H9 (cell line): ENCODE data around the gene PPP1R12B. TPM values are rescaled to one million over a fixed set of nuclear protein-coding genes. Genes with fewer than 3 reads are reported as not detected.

Source experiments
- DNase-seq: peaks from one replicate; pipeline ENCODE4 v3.0.0-alpha.2; 2017
- H2AFZ ChIP-seq: one replicate; pipeline ENCODE4 v1.6.1; 2013; ENCODE audit warnings: mild to moderate bottlenecking, low read length, control low read depth, moderate library complexity
- H2AK5ac ChIP-seq: 2 replicates; pipeline ENCODE4 v1.6.1; 2013; ENCODE audit warnings: low read length, control low read depth, mixed read lengths; ENCODE audit not compliant: insufficient read length
- H2BK120ac ChIP-seq: one replicate; pipeline ENCODE4 v1.6.1; 2013; ENCODE audit warnings: low read depth, mild to moderate bottlenecking, low read length, control low read depth, inconsistent platforms; ENCODE audit not compliant: poor library complexity, severe bottlenecking
- H2BK12ac ChIP-seq: 2 replicates; pipeline ENCODE4 v1.6.1; 2013; ENCODE audit warnings: low read length, control low read depth, mixed read lengths, low read depth; ENCODE audit not compliant: insufficient read length
- H2BK15ac ChIP-seq: 2 replicates; pipeline ENCODE4 v1.6.1; 2013; ENCODE audit warnings: low read depth, low read length, control low read depth
- H2BK20ac ChIP-seq: one replicate; pipeline ENCODE4 v1.6.1; 2013; ENCODE audit warnings: low read depth, mild to moderate bottlenecking, low read length, control low read depth, inconsistent platforms; ENCODE audit not compliant: poor library complexity, severe bottlenecking
- H2BK5ac ChIP-seq: 2 replicates; pipeline ENCODE4 v1.6.1; 2013; ENCODE audit warnings: low read length, control low read depth, mixed read lengths; ENCODE audit not compliant: insufficient read length
- H3K14ac ChIP-seq: 2 replicates; pipeline ENCODE4 v1.6.1; 2013; ENCODE audit warnings: low read length, control low read depth; ENCODE audit not compliant: insufficient read depth
- H3K18ac ChIP-seq: 2 replicates; pipeline ENCODE4 v1.6.1; 2013; ENCODE audit warnings: low read depth, mild to moderate bottlenecking, mixed read lengths, low read length, control low read depth; ENCODE audit not compliant: insufficient read length
- H3K23ac ChIP-seq: 2 replicates; pipeline ENCODE4 v1.6.1; 2013; ENCODE audit warnings: low read length, control low read depth, mixed read lengths, low read depth; ENCODE audit not compliant: insufficient read length
- H3K23me2 ChIP-seq: 2 replicates; pipeline ENCODE4 v1.6.1; 2013; ENCODE audit warnings: low read depth, mild to moderate bottlenecking, mixed read lengths, low read length, control low read depth; ENCODE audit not compliant: insufficient read length, poor library complexity, severe bottlenecking
- H3K27ac ChIP-seq: 2 replicates; pipeline ENCODE4 v1.5.1; 2013; ENCODE audit warnings: low read length, control low read depth, mixed read lengths, low read depth; ENCODE audit not compliant: insufficient read length
- H3K27me3 ChIP-seq: 2 replicates; pipeline ENCODE4 v1.6.1; 2013; ENCODE audit warnings: low read length, control low read depth, inconsistent platforms; ENCODE audit not compliant: insufficient read depth
- H3K4ac ChIP-seq: 2 replicates; pipeline ENCODE4 v1.6.1; 2013; ENCODE audit warnings: low read depth, mild to moderate bottlenecking, control low read depth, inconsistent platforms, low read length, moderate library complexity
- H3K4me1 ChIP-seq: 2 replicates; pipeline ENCODE4 v1.6.1; 2013; ENCODE audit warnings: low read length, control low read depth, inconsistent platforms; ENCODE audit not compliant: insufficient read depth
- H3K4me2 ChIP-seq: 2 replicates; pipeline ENCODE4 v1.6.1; 2013; ENCODE audit warnings: low read length, control low read depth, mixed read lengths; ENCODE audit not compliant: insufficient read length, insufficient read depth
- H3K56ac ChIP-seq: 2 replicates; pipeline ENCODE4 v1.6.1; 2013; ENCODE audit warnings: low read depth, mild to moderate bottlenecking, mixed read lengths, low read length, control low read depth; ENCODE audit not compliant: insufficient read length
- H3K79me1 ChIP-seq: 2 replicates; pipeline ENCODE4 v1.6.1; 2013; ENCODE audit warnings: low read depth, mild to moderate bottlenecking, moderate library complexity, low read length, control low read depth, inconsistent platforms; ENCODE audit not compliant: insufficient read depth, poor library complexity, severe bottlenecking
- H3K79me2 ChIP-seq: 2 replicates; pipeline ENCODE4 v1.6.1; 2013; ENCODE audit warnings: low read length, control low read depth, inconsistent platforms; ENCODE audit not compliant: insufficient read depth
- H3K9ac ChIP-seq: 2 replicates; pipeline ENCODE4 v1.6.1; 2013; ENCODE audit warnings: low read length, control low read depth, mixed read lengths; ENCODE audit not compliant: insufficient read length; ENCODE audit errors: extremely low read depth
- H3K9me3 ChIP-seq: one replicate; pipeline ENCODE4 v1.6.1; 2013; ENCODE audit warnings: low read depth, low read length, inconsistent platforms; ENCODE audit not compliant: control insufficient read depth
- H3T11ph ChIP-seq: one replicate; pipeline ENCODE4 v1.6.1; 2013; ENCODE audit warnings: mild to moderate bottlenecking, low read length, control low read depth, inconsistent platforms
- H4K20me1 ChIP-seq: one replicate; pipeline ENCODE4 v1.6.1; 2013; ENCODE audit not compliant: control insufficient read depth, insufficient read length, insufficient read depth
- H4K5ac ChIP-seq: 2 replicates; pipeline ENCODE4 v1.6.1; 2013; ENCODE audit warnings: low read depth, mild to moderate bottlenecking, mixed read lengths, low read length, control low read depth; ENCODE audit not compliant: insufficient read length
- H4K8ac ChIP-seq: replicated peaks from 2 replicates; pipeline ENCODE4 v1.6.1; 2013; ENCODE audit warnings: low read length, control low read depth, mixed read lengths, low read depth; ENCODE audit not compliant: insufficient read length
- H4K91ac ChIP-seq: 2 replicates; pipeline ENCODE4 v1.6.1; 2013; ENCODE audit warnings: low read depth, mild to moderate bottlenecking, moderate library complexity, mixed read lengths, low read length, control low read depth; ENCODE audit not compliant: insufficient read length
- H3K27ac Mint-ChIP-seq, 3 experiments: 2 replicates in 2 of 3; 3 replicates in 1 of 3; pipeline ENCODE4 v1.8.0; 2020 to 2021; ENCODE audit warnings: mixed read lengths in 3 of 3, mild to moderate bottlenecking in 1 of 3, moderate library complexity in 1 of 3
- H3K27me3 Mint-ChIP-seq: 2 replicates; pipeline ENCODE4 v1.8.0; 2021; ENCODE audit warnings: low read depth, mild to moderate bottlenecking, moderate library complexity, mixed read lengths
- H3K36me3 Mint-ChIP-seq, 3 experiments: 2 replicates in 2 of 3; 3 replicates in 1 of 3; pipeline ENCODE4 v1.8.0; 2020 to 2021; ENCODE audit warnings: low read depth in 3 of 3, mixed read lengths in 3 of 3; ENCODE audit not compliant: insufficient read depth in 1 of 3
- H3K4me1 Mint-ChIP-seq, 2 experiments: 2 replicates each; pipeline ENCODE4 v1.8.0; 2020; ENCODE audit warnings: mixed read lengths in 2 of 2
- H3K4me3 Mint-ChIP-seq, 2 experiments: 2 replicates in 1 of 2; 3 replicates in 1 of 2; pipeline ENCODE4 v1.8.0; 2020 to 2021; ENCODE audit warnings: mild to moderate bottlenecking in 2 of 2, mixed read lengths in 2 of 2, moderate library complexity in 1 of 2
- H3K9me3 Mint-ChIP-seq, 2 experiments: 2 replicates in 1 of 2; 3 replicates in 1 of 2; pipeline ENCODE4 v1.8.0; 2020; ENCODE audit warnings: mild to moderate bottlenecking in 2 of 2, mixed read lengths in 2 of 2, moderate library complexity in 1 of 2
- CTCF ChIP-seq: fragments of 200-600 bp; sonication (generic); conservative IDR thresholded peaks from 3 replicates; pipeline ENCODE4 v1.8.0; 2021; ENCODE audit warnings: antibody characterized with exemption, mild to moderate bottlenecking
- WGBS: extraction: QIAGEN DNeasy Blood & Tissue Kit; methylation state at CpG from one replicate; pipeline ENCODE4 v1.1.7; 2013; ENCODE audit warnings: missing lambda C conversion rate, low lambda C conversion rate, mixed read lengths; ENCODE audit not compliant: insufficient read length; ENCODE audit errors: extremely low coverage; 5-methylcytosine and 5-hydroxymethylcytosine counted together
- total RNA-seq: library from RNA; stranded (reverse); gene quantifications from 2 replicates; pipeline ENCODE4 v1.2.1, GENCODE V29; 2021

PPP1R12B gene
- total RNA-seq, 1 experiment from 2014 or later, result 12.9 TPM

- no peak overlapping the region for H2BK120ac ChIP-seq
- H2BK20ac ChIP-seq, result no peak overlapping the region
- no peaks in the 10 kb centered on the region for H3K79me2 ChIP-seq
- no peak overlapping the region for H3K4ac ChIP-seq
- no peak overlapping the region for H3K14ac ChIP-seq
- no peaks in the 10 kb centered on the region for H3K9me3 Mint-ChIP-seq
- H3K56ac ChIP-seq, result no peak overlapping the region
- no peak for DNase-seq
- no peak overlapping the region for H2BK5ac ChIP-seq
- no peak overlapping the region for H4K8ac ChIP-seq
- peaks cover 7 to 15% of the 10 kb centered on the region in 2 experiments for H3K4me1 Mint-ChIP-seq
- no peaks in the 10 kb centered on the region for H3K4me1 ChIP-seq
- H2AFZ ChIP-seq, result no peak overlapping the region
- H3K4me3 Mint-ChIP-seq, result no peak overlapping the region
- H2AK5ac ChIP-seq, result no peak overlapping the region
- H3K23ac ChIP-seq, result no peak overlapping the region
- no peak overlapping the region for H4K91ac ChIP-seq
- no peak overlapping the region for H3K4me2 ChIP-seq
- H3K27me3 ChIP-seq, result no peaks in the 10 kb centered on the region
- H3K18ac ChIP-seq, result no peak overlapping the region
- no peaks in the 10 kb centered on the region for H3K79me1 ChIP-seq
- no peak overlapping the region for H3K9ac ChIP-seq
- H3T11ph ChIP-seq, result no peak overlapping the region
- no peak overlapping the region for H2BK12ac ChIP-seq
- peak; percentile 70 for TF ChIP-seq CTCF
- no peak overlapping the region for H2BK15ac ChIP-seq
- peaks cover 0 to 4% (median 0%) of the 10 kb centered on the region in 3 experiments; a peak in 2 of 7 replicates for H3K36me3 Mint-ChIP-seq
- no peaks in the 10 kb centered on the region for H3K23me2 ChIP-seq
- no peaks in the 10 kb centered on the region for H3K27me3 Mint-ChIP-seq
- H3K27ac Mint-ChIP-seq, result peak overlapping the region in 1 of 3 experiments; percentile 58; a peak in 1 of 7 replicates
- H4K5ac ChIP-seq, result no peak overlapping the region
- H3K27ac ChIP-seq, result no peak overlapping the region
- no CpG with 5 or more reads among the region's 2 CpGs for WGBS
- H4K20me1 ChIP-seq, result no peaks in the 10 kb centered on the region
- H3K9me3 ChIP-seq, result no peaks in the 10 kb centered on the region
Observed at GRCh38 chr1:202501281-202501680, 152.8 kb downstream of the PPP1R12B start.
